Nucleus accumbens (tissue), 56 donors: ENCODE results near the gene C1orf35.

ENCODE experiments used
- DNase-seq, 56 donors: peaks; one replicate each; lab custom pipeline; 2025; lab: John Stamatoyannopoulos, UW

C1orf35 gene

DNA sequence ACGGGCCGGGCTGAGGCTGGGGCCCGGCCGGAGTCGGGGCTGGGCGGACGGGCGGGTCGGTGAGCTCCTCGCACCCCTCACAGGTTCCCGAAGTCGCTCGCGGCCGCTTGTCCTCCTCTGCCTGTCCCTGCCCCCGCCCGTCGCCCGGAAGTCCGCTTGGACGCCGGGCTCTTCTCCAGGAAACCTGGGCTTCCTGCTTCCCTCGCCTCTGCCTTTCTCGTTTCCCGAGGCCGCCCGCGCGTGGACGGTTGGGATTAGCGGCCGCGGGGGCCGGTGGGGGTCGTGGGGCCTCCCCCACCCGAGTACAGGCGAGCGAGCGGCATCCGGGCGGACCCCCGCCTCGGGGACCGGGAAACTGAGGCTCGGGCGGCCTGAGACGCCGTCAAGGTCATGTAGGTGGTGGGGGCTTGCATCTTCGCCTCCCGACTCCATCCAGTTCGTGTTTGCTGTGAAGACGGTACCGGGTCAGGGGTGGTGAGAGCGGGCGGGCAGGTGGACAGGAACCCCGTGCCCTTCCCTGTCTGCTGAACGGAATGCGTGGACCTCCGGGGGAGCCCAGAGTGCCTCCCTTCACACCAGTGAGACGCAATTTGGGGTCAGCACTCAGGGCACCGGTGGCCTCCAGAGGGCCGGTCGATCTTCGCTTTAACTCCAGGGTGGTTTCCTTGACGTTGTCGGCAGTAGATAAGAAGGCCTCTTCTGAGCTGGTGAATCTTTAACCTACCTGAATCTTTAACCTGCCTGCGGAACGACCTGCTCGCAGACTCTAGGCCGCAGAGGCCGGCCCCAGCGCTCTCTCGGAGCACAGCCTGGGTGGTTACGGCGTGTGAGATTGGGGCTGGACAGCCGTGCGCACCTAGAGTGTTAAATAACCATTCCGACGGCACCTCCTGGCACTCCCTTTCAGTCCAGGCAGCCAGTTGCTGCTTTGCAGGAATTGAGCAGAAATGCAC is 19.9 kb downstream of the C1orf35 start:
- peak in 18 of 56 donors; percentile 29 to 72 (median 54) for DNase-seq

DNA sequence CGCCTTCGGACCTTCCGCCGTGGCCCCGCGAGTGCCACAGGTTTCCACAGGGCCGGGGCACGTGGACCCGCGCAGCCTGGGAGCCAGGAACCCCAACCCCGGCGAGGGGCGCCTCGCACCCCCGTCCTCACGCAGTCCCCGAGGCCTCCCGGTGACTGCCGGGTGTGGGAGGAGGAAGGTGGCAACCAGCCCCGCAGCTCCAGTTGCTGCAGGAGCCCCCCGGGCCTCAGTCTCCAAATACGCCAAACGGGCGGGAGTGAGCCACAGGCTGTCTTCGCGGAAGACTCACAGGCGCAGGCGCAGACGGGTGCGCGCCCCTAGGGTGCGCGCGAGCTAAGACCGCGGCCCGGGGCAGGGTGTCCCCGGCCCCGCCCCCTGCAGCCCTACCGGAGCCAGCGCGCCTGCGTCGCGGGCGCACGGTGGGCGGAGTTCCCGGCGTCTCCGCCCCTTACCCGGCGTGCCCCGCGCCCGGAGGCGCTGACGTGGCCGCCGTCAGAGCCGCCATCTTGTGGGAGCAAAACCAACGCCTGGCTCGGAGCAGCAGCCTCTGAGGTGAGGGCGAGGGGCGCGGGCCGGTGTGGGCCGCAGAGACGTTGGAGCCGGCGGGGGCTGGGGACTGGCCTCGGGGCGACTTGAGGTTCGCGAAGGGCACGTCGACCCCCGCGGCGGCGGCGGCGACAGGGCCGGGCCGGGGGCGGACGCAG is 20.8 kb downstream of the C1orf35 start, which contains the start of gene ARF1:
Gene ARF1 (plus strand): TSS at position 495 of the 704 bp plus-strand sequence. CDS start 14,407 bp downstream, outside the sequence.
- DNase-seq: peak; percentile 43 to 94 (median 86)

GRCh38 chr1:228081578-228082213 is 21.4 kb downstream of the C1orf35 start:
- DNase-seq: no peak

- DNase-seq: no peak
Measured at GRCh38 chr1:228081144-228081543, 22.0 kb downstream of the C1orf35 start.

GRCh38 chr1:228079601-228080263 is 23.4 kb downstream of the C1orf35 start:
- no peak for DNase-seq

DNA sequence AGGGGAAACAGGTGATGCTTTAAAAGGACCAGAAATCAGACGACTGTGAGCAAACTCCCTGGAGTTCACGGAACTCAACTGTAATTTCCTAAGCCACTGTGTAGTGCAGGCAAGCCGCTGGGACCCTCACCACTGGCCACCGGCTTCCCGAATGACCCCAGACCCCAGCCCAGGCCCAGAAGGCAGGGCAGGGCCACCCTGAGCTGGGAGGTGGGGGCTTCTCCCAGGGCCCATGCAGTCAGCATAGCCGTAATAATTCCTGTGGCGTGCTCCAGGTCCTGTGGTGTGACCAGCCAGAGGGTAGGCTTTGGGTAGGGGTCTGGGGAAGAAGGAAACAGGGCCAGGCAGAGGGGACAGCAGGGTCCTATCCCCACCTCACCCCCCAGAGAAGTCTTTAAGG is 24.1 kb downstream of the C1orf35 start:
- no peak for DNase-seq

- no peak for DNase-seq
Measured at GRCh38 chr1:228077565-228078330, 25.4 kb downstream of the C1orf35 start.

GRCh38 chr1:228076796-228077430 is 26.2 kb downstream of the C1orf35 start:
- DNase-seq: no peak

GRCh38 chr1:228075801-228076271 is 27.3 kb downstream of the C1orf35 start:
- DNase-seq: no peak

- DNase-seq: no peak
Measured at GRCh38 chr1:228074954-228075730, 28.0 kb downstream of the C1orf35 start.

DNA sequence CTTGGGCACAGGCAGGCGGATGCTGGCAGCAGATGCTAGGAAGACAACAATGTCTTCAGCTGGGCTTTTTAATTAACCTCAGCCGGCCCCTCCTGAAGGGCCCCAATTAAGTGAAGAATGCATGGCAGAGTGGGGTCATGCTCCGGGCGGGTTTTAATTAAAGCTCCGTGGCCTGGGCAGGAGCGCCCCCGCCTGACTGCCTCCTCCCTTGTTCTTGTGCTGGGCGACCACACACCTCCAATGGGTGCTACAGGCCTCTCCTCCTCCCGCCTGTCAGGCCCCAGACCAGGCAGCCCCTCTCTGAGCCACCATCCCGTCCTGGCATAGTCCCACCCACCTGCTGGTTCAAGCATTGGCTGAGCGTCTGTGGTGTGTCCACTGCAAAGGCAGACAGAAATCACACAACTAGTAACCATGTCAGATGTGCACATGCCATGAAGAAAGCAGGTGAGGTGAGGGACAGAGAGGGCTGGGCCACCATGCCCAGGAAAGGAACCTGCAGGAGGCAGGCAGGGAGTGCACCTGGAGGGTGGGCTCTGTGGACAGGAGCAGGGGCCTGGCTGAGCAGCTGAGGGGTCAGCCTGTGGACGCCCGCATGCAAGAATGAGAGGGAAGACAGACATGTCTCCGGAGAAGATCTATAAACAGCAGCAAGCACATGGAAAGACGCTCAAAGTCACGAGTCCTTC is 29.1 kb downstream of the C1orf35 start:
- DNase-seq: peak in 1 of 56 donors; percentile 22

GRCh38 chr1:228073061-228073856 is 29.9 kb downstream of the C1orf35 start:
- no peak for DNase-seq

- no peak for DNase-seq
Measured at GRCh38 chr1:228072658-228073043, 30.5 kb downstream of the C1orf35 start.

DNA sequence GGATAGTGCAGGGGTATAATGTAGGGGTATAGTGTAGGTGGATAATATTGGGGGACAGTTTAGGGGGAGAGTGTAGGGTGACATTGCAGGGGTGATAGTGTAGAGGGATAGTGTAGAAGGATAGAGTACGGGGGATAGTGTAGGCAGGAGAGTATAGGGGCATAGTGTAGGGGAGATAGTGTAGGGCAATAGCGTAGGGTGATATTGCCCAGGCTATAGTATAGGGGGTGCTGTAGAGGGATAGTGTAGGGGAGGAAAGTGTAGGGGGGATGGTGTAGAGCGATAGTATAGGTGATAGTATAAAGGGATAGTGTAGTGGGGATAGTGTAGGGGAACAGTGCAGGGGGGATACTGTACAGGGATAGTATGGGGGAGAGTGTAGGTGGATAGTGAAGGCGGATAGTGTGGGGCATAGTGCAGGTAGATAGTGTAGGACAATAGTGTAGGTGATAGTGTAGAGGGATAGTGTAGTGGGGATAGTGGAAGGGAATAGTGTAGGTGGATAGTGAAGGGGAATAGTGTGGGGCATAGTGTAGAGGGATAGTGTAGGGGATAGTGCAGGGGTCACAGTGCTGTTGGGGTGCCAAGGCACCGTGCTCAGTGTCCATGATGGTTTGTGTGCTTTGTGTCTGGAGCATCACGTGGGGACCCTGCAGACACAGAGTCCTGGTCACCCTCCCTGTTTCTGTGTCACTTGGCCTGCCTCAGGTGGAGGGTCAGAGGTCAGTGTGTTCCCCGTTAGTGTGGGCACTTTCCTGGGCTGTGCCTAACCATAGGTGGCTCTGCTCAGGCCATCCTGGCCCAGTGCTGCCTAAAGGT is 31.1 kb downstream of the C1orf35 start:
- no peak for DNase-seq

DNA sequence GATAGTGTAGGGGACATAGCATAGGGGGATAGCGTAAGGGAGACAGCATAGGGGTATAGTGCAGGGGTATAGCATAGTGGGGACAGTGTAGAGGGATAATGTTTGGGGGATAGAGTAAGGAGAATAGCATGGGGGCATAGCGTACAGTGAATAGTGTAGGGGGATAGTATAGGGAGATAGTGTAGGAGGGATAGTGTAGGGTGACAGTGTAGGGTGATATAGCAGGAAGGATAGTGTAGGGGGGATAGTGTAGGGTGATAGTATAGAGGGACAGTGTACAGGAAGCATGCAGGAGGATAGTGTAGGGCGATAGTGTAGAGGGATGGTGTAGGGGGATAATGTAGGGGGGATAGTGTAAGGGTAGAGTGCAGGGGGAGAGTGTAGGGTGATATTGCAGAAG is 32.3 kb downstream of the C1orf35 start:
- no peak for DNase-seq

GRCh38 chr1:228070173-228070572 is 33.0 kb downstream of the C1orf35 start:
- DNase-seq: no peak
